ENCODE measurements around the gene GID4. TPM values are rescaled to one million over a fixed set of nuclear protein-coding genes. Genes with fewer than 3 reads are reported as not detected.

The GID4 gene
- total and polyA plus RNA-seq, 9 of the 15 experiments (the other 6 are each of a cell fraction or from before 2014, with no cell fraction given) = 1.2 to 6.4 (median 3.7) TPM

- TF ChIP-seq HINFP (tag; conservative IDR thresholded peaks at IDR 0.05; ENCODE audit: low read depth) = no peak
- TF ChIP-seq SP2 (IDR thresholded peaks at IDR 0.05; ENCODE audit: extremely low read depth, low read depth, low read length, poor library complexity, severe bottlenecking) = no peak
- TF ChIP-seq TBP (optimal IDR thresholded peaks at IDR 0.05; ENCODE audit: low read depth, low read length) = no peak
- no peak for TF ChIP-seq SUPT5H (IDR thresholded peaks at IDR 0.05)
- no peak for TF ChIP-seq FOXA3 (CRISPR knock-in tag; conservative IDR thresholded peaks at IDR 0.05 in 1 of 2, IDR thresholded peaks at IDR 0.05 in 1 of 2)
- TF ChIP-seq SLC30A9 (CRISPR knock-in tag; IDR thresholded peaks at IDR 0.05) = no peak
- peak; percentile 86 for TF ChIP-seq ELF1 (tag; IDR thresholded peaks at IDR 0.05)
- TF ChIP-seq FOXO4 (CRISPR knock-in tag; IDR thresholded peaks at IDR 0.05) = no peak
- TF ChIP-seq ZNF212 (CRISPR knock-in tag; IDR thresholded peaks at IDR 0.05) = no peak
- TF ChIP-seq GMEB1 (CRISPR knock-in tag; IDR thresholded peaks at IDR 0.05) = no peak
- TF ChIP-seq GABPB2 (CRISPR knock-in tag; conservative IDR thresholded peaks at IDR 0.05) = no peak
- TF ChIP-seq ZNF584 (CRISPR knock-in tag; IDR thresholded peaks at IDR 0.05; ENCODE audit: low read depth) = no peak
- TF ChIP-seq, protein P1, sequence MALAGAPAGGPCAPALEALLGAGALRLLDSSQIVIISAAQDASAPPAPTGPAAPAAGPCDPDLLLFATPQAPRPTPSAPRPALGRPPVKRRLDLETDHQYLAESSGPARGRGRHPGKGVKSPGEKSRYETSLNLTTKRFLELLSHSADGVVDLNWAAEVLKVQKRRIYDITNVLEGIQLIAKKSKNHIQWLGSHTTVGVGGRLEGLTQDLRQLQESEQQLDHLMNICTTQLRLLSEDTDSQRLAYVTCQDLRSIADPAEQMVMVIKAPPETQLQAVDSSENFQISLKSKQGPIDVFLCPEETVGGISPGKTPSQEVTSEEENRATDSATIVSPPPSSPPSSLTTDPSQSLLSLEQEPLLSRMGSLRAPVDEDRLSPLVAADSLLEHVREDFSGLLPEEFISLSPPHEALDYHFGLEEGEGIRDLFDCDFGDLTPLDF (CRISPR knock-in tag; IDR thresholded peaks at IDR 0.05) = no peak
- TF ChIP-seq ZNF764 (CRISPR knock-in tag; IDR thresholded peaks at IDR 0.05; ENCODE audit: low read depth) = no peak
- no peak for TF ChIP-seq CHCHD3 (CRISPR knock-in tag; IDR thresholded peaks at IDR 0.05)
- TF ChIP-seq, protein P2, sequence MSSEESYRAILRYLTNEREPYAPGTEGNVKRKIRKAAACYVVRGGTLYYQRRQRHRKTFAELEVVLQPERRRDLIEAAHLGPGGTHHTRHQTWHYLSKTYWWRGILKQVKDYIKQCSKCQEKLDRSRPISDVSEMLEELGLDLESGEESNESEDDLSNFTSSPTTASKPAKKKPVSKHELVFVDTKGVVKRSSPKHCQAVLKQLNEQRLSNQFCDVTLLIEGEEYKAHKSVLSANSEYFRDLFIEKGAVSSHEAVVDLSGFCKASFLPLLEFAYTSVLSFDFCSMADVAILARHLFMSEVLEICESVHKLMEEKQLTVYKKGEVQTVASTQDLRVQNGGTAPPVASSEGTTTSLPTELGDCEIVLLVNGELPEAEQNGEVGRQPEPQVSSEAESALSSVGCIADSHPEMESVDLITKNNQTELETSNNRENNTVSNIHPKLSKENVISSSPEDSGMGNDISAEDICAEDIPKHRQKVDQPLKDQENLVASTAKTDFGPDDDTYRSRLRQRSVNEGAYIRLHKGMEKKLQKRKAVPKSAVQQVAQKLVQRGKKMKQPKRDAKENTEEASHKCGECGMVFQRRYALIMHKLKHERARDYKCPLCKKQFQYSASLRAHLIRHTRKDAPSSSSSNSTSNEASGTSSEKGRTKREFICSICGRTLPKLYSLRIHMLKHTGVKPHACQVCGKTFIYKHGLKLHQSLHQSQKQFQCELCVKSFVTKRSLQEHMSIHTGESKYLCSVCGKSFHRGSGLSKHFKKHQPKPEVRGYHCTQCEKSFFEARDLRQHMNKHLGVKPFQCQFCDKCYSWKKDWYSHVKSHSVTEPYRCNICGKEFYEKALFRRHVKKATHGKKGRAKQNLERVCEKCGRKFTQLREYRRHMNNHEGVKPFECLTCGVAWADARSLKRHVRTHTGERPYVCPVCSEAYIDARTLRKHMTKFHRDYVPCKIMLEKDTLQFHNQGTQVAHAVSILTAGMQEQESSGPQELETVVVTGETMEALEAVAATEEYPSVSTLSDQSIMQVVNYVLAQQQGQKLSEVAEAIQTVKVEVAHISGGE (CRISPR knock-in tag; IDR thresholded peaks at IDR 0.05) = 0 out of 6 replicates have a peak, but pooled peaks of 1 of the 3 experiments have one; percentile 29
- TF ChIP-seq RAD21 (CRISPR knock-in tag; conservative IDR thresholded peaks at IDR 0.05 in 1 of 2, IDR thresholded peaks at IDR 0.05 in 1 of 2) = peak; percentile 84 to 85
These were observed 5.6 kb upstream of the GID4 start (continued) for GRCh38 chr17:18033442-18034099.
